Left kidney (tissue), 8 donors: ENCODE measurements around the gene CDC20. TPM values are rescaled to one million over a fixed set of nuclear protein-coding genes. Genes with fewer than 3 reads are reported as not detected.

ENCODE experiments used
- DNase-seq: peaks from one replicate; pipeline ENCODE4 v3.0.0-alpha.2; 2013
- long read RNA-seq, 8 donors: transcript quantifications; one replicate each; lab custom pipeline, GENCODE V29; 2026
- polyA plus RNA-seq: library from polyadenylated mRNA; unstranded; fragments of 120-200 nt; gene quantifications from one replicate; pipeline ENCODE4 v1.2.1, GENCODE V29; 2013; ENCODE audit not compliant: insufficient read length

CDC20 gene
- 47.4 TPM for polyA plus RNA-seq
- long read RNA-seq, donor 1, transcript CDC20-202 (10 exons, 1,777 nt), result minor isoform, 7 of 31 reads
- long read RNA-seq, donor 1, transcript CDC20-201 (11 exons, 1,675 nt), result major isoform, 9 of 31 reads
- long read RNA-seq, donor 1, partial matches to known transcripts, result 14 of 31 reads
- long read RNA-seq, donor 1, other reads (novel, unspliced or antisense), result 0 of 31 reads
- long read RNA-seq, donor 2, transcript CDC20-201 (11 exons, 1,675 nt), result major isoform, 7 of 13 reads
- long read RNA-seq, donor 2, partial matches to known transcripts, result 0 of 13 reads
- long read RNA-seq, donor 2, other reads (novel, unspliced or antisense), result 0 of 13 reads
- long read RNA-seq, donor 3, transcript CDC20-201 (11 exons, 1,675 nt), result major isoform, 9 of 14 reads
- long read RNA-seq, donor 3, partial matches to known transcripts, result 0 of 14 reads
- long read RNA-seq, donor 3, other reads (novel, unspliced or antisense), result 0 of 14 reads
- long read RNA-seq, donor 4, partial matches to known transcripts, result 0 of 2 reads
- long read RNA-seq, donor 4, other reads (novel, unspliced or antisense), result 0 of 2 reads
- long read RNA-seq, donor 5, transcript CDC20-202 (10 exons, 1,777 nt), result minor isoform, 5 of 29 reads
- long read RNA-seq, donor 5, transcript CDC20-201 (11 exons, 1,675 nt), result major isoform, 15 of 29 reads
- long read RNA-seq, donor 5, partial matches to known transcripts, result 6 of 29 reads
- long read RNA-seq, donor 5, other reads (novel, unspliced or antisense), result 0 of 29 reads
- long read RNA-seq, donor 6, transcript CDC20-201 (11 exons, 1,675 nt), result major isoform, 11 of 25 reads
- long read RNA-seq, donor 6, partial matches to known transcripts, result 9 of 25 reads
- long read RNA-seq, donor 6, other reads (novel, unspliced or antisense), result 0 of 25 reads
- long read RNA-seq, donor 7, transcript CDC20-202 (10 exons, 1,777 nt), result major isoform, 7 of 24 reads
- long read RNA-seq, donor 7, transcript CDC20-201 (11 exons, 1,675 nt), result major isoform, 7 of 24 reads
- long read RNA-seq, donor 7, partial matches to known transcripts, result 8 of 24 reads
- long read RNA-seq, donor 7, other reads (novel, unspliced or antisense), result 0 of 24 reads
- long read RNA-seq, donor 8, transcript CDC20-201 (11 exons, 1,675 nt), result major isoform, 6 of 9 reads
- long read RNA-seq, donor 8, partial matches to known transcripts, result 0 of 9 reads
- long read RNA-seq, donor 8, other reads (novel, unspliced or antisense), result 0 of 9 reads

DNA sequence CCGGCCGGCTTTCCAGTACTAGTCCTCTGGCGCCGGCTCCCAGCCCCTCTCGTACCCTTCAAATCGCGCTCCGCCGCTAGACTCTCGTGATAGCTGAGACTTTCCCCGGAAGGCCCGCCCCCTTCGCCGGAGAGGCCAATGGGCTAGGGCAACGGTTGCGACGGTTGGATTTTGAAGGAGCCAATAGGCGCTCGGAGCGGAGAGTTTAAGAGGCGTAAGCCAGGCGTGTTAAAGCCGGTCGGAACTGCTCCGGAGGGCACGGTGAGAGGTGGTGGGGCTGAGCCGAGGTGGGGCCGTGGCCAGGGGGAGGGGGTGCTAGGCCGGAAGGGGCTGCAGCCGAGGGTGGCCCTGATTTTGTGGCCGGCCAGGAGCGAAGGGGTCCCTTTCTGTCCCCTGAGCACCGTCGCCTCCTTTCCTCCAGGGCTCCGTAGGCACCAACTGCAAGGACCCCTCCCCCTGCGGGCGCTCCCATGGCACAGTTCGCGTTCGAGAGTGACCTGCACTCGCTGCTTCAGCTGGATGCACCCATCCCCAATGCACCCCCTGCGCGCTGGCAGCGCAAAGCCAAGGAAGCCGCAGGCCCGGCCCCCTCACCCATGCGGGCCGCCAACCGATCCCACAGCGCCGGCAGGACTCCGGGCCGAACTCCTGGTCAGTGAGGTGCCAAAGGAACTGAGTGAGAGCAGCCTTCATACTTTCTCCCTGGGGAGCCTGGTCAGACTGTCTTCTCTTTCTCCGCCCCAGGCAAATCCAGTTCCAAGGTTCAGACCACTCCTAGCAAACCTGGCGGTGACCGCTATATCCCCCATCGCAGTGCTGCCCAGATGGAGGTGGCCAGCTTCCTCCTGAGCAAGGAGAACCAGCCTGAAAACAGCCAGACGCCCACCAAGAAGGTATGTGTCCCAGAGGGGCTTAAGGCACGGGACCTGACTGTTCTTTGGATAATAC is at the start of gene CDC20:
Gene CDC20 (plus strand): TSS at position 236 of the 948 bp plus-strand sequence. CDS start 235 bp downstream, at position 471.
- DNase-seq, result peak; percentile 98

DNA sequence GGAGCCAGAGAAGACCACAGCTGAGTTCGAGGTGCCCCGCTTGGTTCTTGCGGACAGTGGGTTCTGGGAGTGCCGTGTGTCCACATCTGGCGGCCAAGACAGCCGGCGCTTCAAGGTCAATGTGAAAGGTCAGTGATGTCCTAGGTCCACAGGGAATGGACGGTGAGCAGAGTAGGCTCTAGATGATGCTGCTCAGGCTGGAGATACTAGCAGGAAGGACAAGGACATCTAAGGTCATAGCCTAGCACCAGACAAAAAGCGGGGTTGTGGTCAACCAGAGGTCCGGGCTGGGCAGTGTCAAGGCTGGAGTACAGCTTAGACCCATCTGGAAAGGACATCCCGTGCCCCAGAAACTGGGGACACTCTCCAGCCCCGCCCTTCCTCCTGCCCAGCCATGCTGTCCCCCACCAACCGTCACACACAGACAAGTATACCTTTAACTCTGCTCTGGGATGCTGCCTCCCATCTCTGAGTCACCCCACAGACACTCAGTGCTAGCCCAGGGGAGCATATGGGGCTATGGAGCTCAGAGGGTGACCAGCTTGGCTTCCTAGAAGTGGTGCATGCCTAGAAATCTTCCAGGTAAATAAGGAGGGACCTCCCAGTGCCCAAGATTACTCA is 49.3 kb upstream of the CDC20 start:
- DNase-seq, result no peak

DNA sequence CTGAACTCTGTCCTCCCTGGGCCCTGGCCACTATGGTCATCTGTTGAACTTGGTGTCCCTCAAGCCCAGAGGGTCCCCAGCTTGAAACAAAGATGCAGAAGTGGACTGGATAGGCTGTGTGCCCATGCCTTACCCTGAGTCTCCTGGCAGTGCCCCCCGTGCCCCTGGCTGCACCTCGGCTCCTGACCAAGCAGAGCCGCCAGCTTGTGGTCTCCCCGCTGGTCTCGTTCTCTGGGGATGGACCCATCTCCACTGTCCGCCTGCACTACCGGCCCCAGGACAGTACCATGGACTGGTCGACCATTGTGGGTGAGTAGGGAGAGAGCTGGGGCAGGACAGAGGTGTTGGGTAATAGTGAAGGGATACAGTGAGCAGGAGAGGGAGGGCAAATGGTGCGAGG is 47.3 kb upstream of the CDC20 start:
- DNase-seq, result no peak

DNA sequence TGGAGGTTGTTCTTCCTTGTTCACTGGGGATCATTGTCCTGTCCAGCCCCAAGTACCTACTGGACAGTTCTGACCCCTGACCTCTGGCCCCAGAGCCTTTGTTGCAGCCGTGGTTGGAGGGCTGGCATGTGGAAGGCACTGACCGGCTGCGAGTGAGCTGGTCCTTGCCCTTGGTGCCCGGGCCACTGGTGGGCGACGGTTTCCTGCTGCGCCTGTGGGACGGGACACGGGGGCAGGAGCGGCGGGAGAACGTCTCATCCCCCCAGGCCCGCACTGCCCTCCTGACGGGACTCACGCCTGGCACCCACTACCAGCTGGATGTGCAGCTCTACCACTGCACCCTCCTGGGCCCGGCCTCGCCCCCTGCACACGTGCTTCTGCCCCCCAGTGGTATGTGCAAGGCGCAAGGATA is 46.6 kb upstream of the CDC20 start:
- DNase-seq, result no peak

DNA sequence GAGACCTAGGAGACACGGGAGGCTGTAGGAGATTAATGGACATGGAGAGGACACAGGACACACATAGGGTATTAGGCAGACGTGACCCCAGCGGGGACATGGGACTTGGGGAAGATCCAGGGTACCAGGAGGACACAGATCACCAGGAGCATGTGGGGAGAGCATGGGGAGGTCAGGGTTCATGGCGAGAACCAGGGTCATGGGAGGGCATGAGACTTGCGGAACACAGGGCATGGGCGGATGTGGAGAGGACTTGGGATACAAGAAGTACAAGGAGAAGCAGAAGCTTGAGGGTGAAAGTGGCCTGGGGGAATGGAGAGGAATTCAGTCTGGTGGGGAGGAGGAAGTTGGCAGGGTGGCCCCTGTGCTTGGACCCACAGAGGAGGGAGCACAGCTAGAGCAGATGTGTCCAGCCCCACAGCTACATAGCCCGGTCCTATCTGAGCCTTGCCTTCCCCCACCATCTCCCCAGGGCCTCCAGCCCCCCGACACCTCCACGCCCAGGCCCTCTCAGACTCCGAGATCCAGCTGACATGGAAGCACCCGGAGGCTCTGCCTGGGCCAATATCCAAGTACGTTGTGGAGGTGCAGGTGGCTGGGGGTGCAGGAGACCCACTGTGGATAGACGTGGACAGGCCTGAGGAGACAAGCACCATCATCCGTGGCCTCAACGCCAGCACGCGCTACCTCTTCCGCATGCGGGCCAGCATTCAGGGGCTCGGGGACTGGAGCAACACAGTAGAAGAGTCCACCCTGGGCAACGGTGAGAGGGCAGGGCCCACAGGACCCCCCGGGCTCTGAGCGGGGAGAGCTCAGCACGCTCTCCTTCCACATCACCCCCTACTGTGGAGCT is 45.9 kb upstream of the CDC20 start:
- DNase-seq, result no peak

DNA sequence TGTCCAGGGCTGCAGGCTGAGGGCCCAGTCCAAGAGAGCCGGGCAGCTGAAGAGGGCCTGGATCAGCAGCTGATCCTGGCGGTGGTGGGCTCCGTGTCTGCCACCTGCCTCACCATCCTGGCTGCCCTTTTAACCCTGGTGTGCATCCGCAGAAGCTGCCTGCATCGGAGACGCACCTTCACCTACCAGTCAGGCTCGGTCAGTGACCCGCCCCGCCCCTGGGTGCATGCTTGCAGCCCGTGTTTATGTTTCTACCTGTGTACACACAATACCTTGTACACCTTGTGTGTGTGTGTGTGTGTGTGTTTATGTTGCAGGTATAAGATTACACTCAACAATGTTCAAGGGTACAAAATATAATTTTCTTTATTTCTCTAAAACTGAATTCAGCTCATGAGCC is 45.0 kb upstream of the CDC20 start:
- no peak for DNase-seq

DNA sequence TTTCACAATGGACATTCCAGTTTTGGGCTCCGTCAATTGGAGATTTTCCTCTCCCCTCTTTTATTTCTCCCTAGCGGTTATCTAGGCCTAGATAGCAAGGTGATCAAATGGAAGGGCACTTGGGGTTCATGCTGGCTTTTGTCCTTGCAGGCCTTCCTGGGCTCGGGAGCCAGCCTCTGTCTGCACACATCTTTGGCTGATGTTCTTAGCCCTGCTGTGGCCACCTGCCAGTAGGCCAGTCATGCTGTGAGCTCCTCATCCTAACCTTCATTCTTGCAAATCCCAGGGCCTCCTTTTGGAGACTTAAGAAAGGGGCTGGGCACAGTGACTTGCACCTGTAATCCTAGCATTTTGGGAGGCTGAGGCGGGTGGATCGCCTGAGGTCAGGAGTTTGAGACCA is 44.5 kb upstream of the CDC20 start:
- DNase-seq, result no peak

DNA sequence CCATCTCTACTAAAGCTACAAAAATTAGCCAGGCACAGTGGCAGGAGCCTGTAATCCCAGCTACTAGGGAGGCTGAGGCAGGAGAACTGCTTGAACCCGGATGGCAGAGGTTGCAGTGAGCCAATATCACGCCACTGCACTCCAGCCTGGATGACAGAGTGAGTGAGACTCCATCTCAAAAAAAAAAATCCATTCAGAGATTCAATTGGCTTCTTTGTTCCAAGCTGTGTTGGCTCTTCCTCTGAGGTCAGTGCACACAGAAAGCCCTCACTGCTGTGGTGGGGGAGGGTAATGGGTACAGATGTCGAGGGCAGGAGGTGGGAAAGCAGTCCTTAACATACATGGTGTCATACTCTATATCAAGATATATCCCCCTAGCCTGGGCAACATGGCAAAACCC is 43.3 kb upstream of the CDC20 start:
- no peak for DNase-seq

DNA sequence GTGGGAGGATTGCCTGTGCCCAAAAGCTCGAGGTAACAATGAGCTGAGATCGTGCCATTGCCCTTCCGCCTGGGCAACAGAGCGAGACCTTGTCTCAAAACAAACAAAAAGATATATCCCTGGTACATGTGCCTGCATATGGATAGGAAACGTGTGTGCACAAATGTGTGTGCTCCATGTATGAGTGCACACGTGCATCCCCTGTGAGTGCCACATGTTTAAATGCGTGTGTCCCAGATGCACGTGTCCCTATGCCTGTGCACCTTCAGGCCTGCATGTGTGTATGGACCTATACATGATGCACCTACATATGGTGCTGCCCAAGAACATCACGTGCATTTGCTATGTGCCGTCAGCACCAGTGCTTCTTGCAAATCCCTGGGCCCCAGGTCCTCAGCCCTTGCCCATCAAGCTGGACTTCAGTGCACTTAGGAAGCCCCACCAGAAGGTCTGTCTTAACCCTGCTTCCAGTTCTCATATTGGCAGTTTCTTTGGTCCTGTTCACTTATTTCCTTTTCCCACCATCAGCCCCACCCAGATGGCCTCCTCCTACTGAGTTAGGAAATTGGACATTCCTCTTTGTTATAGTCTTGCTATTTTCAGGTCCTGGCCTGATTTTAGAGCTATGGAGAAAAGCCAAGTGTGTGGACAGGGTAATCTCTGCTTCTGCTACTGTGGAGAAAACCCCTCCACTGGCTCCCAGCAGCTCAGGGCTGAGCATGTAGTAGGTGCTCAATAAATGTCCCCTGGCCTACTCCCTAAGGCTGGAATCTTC is 42.6 kb upstream of the CDC20 start:
- no peak for DNase-seq

DNA sequence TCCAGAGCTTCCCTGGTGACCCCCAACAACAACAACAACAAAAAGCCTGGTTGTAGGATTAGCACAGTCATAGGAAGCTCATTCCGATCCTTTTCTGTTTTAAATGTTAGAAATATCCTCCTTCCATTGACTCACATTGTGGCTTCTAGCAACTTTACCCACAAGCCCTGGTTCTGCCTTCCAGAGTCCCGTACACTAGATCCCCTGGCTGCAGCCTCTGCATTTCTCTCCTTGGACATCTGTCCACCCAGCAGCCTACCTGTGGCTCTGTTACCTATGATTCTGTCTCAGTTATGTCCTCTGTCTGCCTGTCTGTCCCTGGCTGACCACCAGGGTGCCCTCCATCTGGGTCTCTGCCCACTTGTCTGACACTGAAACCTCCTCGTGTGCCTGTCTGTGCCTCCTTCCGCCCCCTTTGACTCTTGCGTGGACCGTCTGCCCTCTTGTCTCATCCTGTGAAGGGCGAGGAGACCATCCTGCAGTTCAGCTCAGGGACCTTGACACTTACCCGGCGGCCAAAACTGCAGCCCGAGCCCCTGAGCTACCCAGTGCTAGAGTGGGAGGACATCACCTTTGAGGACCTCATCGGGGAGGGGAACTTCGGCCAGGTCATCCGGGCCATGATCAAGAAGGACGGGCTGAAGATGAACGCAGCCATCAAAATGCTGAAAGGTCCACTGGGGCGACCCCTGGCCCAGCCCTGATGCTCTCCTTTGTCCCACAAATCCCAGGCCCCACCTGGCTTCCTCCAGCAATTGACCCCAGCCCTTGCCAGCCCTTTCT is 41.9 kb upstream of the CDC20 start:
- no peak for DNase-seq

DNA sequence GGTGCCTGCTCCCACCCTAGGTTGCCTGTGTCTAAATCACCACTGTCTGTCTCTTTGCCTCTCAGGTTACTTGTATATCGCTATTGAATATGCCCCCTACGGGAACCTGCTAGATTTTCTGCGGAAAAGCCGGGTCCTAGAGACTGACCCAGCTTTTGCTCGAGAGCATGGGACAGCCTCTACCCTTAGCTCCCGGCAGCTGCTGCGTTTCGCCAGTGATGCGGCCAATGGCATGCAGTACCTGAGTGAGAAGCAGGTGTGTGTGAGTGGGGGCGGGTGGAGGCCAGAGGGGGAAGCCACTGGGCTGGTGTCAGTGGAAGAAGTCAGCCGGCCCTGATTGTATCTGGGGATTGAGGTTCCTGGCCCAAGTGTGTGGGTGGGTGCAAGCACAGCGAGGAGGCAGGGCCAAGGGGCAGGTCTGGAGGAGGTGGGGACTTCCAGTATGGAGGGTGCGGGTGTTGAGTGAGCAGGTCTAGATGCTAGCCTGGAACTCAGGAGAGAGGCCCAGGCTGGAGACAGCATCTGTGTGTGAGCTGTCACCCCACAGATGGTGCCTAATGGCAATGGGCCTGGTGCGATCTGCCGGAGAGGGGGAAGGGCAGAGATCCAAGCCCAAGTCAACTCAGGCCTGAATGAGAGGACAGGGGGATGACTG is 40.8 kb upstream of the CDC20 start:
- no peak for DNase-seq

DNA sequence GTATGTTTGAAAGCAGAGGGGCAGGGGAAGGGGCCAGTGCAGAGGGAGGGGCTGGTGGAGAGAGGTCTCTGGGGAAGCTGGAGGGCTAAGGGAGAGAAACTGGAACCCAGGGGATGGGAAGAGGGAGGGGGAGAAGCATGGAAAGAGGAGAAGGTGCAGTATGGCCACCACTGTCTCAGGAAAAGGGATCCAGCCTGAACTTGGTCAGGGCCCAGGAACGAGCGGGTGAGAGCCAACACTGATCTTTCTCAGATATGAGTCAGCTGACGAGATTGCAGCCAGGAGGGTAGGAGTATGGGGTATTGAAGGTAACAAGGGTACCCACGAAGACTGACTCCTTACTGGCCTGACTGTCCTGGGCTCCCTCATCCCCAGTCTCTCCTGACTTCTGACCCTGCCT is 40.0 kb upstream of the CDC20 start:
- no peak for DNase-seq

DNA sequence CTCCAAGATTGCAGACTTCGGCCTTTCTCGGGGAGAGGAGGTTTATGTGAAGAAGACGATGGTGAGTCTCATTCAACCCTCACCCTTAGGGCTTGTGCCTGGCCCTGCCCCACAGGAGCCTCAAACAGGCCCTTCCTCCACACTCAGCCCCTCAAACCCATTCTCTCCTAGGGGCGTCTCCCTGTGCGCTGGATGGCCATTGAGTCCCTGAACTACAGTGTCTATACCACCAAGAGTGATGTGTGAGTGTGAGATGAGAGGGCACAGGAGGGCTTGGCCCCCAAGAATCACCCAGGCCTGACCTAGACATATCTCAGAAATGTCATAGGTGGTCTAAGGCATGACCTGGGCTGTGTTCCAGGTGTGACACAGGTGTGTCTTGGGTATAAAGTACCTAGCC is 39.5 kb upstream of the CDC20 start:
- no peak for DNase-seq

DNA sequence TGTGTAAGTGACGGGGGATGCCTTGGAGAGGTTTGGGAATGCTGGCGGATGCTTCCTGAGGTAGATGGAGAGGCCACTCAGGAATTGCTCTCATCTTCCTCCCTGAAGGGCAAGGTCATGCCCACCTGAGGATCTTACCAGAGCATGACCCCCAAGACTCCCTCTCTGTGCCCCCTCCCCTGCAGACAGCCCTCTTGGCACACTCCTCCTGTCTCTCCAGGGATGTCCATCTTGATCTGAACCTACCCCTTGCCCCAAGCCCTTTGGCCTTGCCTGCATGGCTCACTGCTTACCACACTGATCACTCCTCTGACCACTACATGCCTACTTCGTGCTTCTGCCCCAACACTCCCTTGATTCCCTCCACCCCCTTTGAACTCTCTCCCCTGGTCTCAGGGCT is 39.0 kb upstream of the CDC20 start:
- no peak for DNase-seq

DNA sequence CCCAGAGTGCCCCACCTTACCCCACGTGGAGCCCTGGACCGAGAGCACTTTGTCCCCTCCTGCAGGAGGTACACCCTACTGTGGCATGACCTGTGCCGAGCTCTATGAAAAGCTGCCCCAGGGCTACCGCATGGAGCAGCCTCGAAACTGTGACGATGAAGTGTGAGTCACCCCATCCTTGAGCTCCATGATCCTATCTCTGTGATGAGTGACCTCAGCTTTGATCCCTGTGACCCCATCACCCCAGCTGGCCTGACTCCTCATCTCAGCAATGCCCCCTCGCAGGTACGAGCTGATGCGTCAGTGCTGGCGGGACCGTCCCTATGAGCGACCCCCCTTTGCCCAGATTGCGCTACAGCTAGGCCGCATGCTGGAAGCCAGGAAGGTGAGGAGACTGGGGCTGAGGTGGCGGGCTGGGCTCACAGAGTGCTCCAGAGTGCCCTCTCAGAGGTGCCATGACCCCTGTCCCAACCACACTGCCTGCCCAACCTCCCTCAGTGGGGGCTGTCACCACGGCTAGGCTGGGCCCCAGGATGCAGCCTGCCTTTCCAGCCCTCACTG is 37.4 kb upstream of the CDC20 start:
- DNase-seq, result no peak

DNA sequence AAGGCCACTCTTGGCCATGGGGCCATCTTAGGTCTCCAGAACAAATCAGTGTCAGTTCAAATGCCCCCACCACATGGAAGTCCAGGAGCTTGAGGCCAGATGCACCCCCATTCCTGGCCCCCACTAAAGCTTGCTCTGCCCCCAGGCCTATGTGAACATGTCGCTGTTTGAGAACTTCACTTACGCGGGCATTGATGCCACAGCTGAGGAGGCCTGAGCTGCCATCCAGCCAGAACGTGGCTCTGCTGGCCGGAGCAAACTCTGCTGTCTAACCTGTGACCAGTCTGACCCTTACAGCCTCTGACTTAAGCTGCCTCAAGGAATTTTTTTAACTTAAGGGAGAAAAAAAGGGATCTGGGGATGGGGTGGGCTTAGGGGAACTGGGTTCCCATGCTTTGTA is 36.3 kb upstream of the CDC20 start:
- no peak for DNase-seq

DNA sequence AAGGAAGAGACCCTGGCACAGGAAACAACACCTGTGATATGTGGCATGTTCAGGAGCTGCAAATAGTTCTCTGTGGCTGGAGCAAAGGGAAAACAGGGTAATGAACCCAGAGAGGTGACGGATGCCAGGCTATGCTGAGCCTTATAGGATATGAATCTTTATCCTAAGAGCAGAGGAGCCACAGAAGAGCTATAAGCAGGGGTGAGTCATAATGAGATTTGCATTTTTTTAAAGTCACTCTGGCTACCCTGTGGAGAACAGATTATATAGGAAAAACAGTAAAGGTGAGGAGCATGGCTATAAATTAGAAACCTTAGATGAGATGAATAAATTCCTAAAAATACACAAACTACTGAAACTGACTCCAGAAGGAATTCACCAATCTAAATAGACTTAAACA is 34.0 kb upstream of the CDC20 start:
- DNase-seq, result no peak
